H1 (cell line): ENCODE data around the gene OR51G2. TPM values are rescaled to one million over a fixed set of nuclear protein-coding genes. Genes with fewer than 3 reads are reported as not detected.

Source experiments
- CTCF ChIA-PET: fragments of 300-600 bp; sonication (Branson Sonifier 250); formaldehyde crosslinking; loops from one replicate; lab custom pipeline; 2021; ENCODE audit not compliant: partially characterized antibody; lab: Charles Lee
- POLR2A ChIA-PET: fragments of 300-600 bp; sonication (Branson Sonifier 250); formaldehyde crosslinking; loops from one replicate; lab custom pipeline; 2021; ENCODE audit warnings: inconsistent platforms; ENCODE audit not compliant: partially characterized antibody; lab: Charles Lee
- DNase-seq, 2 experiments: peaks; one replicate each; pipeline versions ENCODE4 v3.0.0 to v3.0.0-alpha.2; 2010 to 2022; ENCODE audit warnings: low spot score in 2 of 2, low read depth in 1 of 2, mixed read lengths in 1 of 2
- FAIRE-seq: peaks from 2 replicates; lab custom pipeline; 2011; peaks lifted over from hg19 to GRCh38; lab: Jason Lieb, UNC
- H2AFZ ChIP-seq: 2 replicates; pipeline ENCODE4 v1.8.1; 2012; ENCODE audit warnings: low read length, inconsistent platforms
- H2AK5ac ChIP-seq: 2 replicates; pipeline ENCODE4 v1.6.1; 2013; ENCODE audit warnings: low read depth, low read length
- H2BK120ac ChIP-seq: replicated peaks from 2 replicates; pipeline ENCODE3; 2013; ENCODE audit warnings: low read depth, low read length, inconsistent platforms
- H2BK12ac ChIP-seq: 2 replicates; pipeline ENCODE4 v1.6.1; 2013; ENCODE audit warnings: low read depth, low read length
- H2BK15ac ChIP-seq: 2 replicates; pipeline ENCODE4 v1.6.1; 2013; ENCODE audit warnings: low read length
- H2BK20ac ChIP-seq: 2 replicates; pipeline ENCODE4 v1.6.1; 2013; ENCODE audit warnings: low read length
- H2BK5ac ChIP-seq: 2 replicates; pipeline ENCODE4 v1.6.1; 2013; ENCODE audit warnings: low read depth, low read length
- H3K14ac ChIP-seq: 2 replicates; pipeline ENCODE4 v1.6.1; 2013; ENCODE audit warnings: inconsistent platforms; ENCODE audit not compliant: insufficient read length
- H3K18ac ChIP-seq: 2 replicates; pipeline ENCODE4 v1.6.1; 2013; ENCODE audit warnings: low read length; ENCODE audit errors: extremely low read depth
- H3K23ac ChIP-seq: 2 replicates; pipeline ENCODE4 v1.6.1; 2013; ENCODE audit warnings: inconsistent platforms; ENCODE audit not compliant: insufficient read length
- H3K23me2 ChIP-seq: 2 replicates; pipeline ENCODE4 v1.6.1; 2013; ENCODE audit warnings: low read depth, low read length
- H3K27ac ChIP-seq: 2 replicates; pipeline ENCODE4 v1.6.1; 2011; ENCODE audit warnings: low read depth, low read length, inconsistent platforms
- H3K27me3 ChIP-seq, 4 experiments: replicated peaks in 1 of 4; 1 replicate in 1 of 4; 2 replicates in 3 of 4; pipeline versions ENCODE4 v1.6.1 to v1.8.1; 2011 to 2013; ENCODE audit warnings: low read length in 3 of 4, mild to moderate bottlenecking in 3 of 4, inconsistent platforms in 2 of 4, mixed read lengths in 2 of 4, moderate library complexity in 1 of 4; ENCODE audit not compliant: control insufficient read depth in 3 of 4, insufficient read depth in 3 of 4; ENCODE audit errors: extremely low read depth in 1 of 4
- H3K36me3 ChIP-seq, 4 experiments: 2 replicates each; pipeline versions ENCODE4 v1.6.1 to v1.8.1; 2011 to 2013; ENCODE audit warnings: mild to moderate bottlenecking in 4 of 4, low read length in 3 of 4, moderate library complexity in 2 of 4, control low read depth in 1 of 4, inconsistent platforms in 1 of 4; ENCODE audit not compliant: insufficient read depth in 4 of 4, control insufficient read depth in 2 of 4
- H3K4ac ChIP-seq: replicated peaks from 2 replicates; pipeline ENCODE3; 2013; ENCODE audit warnings: low read length, low read depth, mixed read lengths, inconsistent platforms; ENCODE audit not compliant: insufficient read length
- H3K4me1 ChIP-seq, 4 experiments: replicated peaks in 1 of 4; 1 replicate in 1 of 4; 2 replicates in 3 of 4; pipeline versions ENCODE4 v1.6.1 to v1.8.1; 2011 to 2013; ENCODE audit warnings: low read length in 3 of 4, inconsistent platforms in 2 of 4, mixed read lengths in 1 of 4; ENCODE audit not compliant: insufficient read depth in 4 of 4, control insufficient read depth in 3 of 4
- H3K4me2 ChIP-seq, 2 experiments: 2 replicates each; pipeline versions ENCODE4 v1.6.1 to v1.8.1; 2011 to 2013; ENCODE audit warnings: low read depth in 2 of 2, low read length in 2 of 2, control low read depth in 1 of 2, inconsistent platforms in 1 of 2, mild to moderate bottlenecking in 1 of 2; ENCODE audit not compliant: insufficient read depth in 1 of 2
- H3K4me3 ChIP-seq, 4 experiments: fragments of 200-600, 300-600 bp in 1 of 4; sonication (generic), shearing (Covaris generic), sonication (Bioruptor Twin) in 1 of 4; 2 replicates each; pipeline versions ENCODE4 v1.5.1 to v1.8.1; 2011 to 2016; ENCODE audit warnings: low read length in 4 of 4, low read depth in 3 of 4, control low read depth in 2 of 4, inconsistent platforms in 2 of 4, mild to moderate bottlenecking in 2 of 4, mixed read lengths in 1 of 4, moderate library complexity in 1 of 4; ENCODE audit not compliant: insufficient read depth in 2 of 4; ENCODE audit errors: extremely low read depth in 1 of 4
- H3K56ac ChIP-seq: replicated peaks from 2 replicates; pipeline ENCODE3; 2013; ENCODE audit warnings: low read depth, mild to moderate bottlenecking, mixed read lengths, low read length, inconsistent platforms; ENCODE audit not compliant: insufficient read length
- H3K79me1 ChIP-seq: 2 replicates; pipeline ENCODE4 v1.6.1; 2013; ENCODE audit warnings: low read depth, low read length, control low read depth
- H3K79me2 ChIP-seq, 2 experiments: 2 replicates each; pipeline versions ENCODE4 v1.6.1 to v1.8.1; 2012 to 2013; ENCODE audit warnings: low read length in 2 of 2, mild to moderate bottlenecking in 2 of 2, inconsistent platforms in 1 of 2; ENCODE audit not compliant: insufficient read depth in 2 of 2, control insufficient read depth in 1 of 2
- H3K9ac ChIP-seq, 4 experiments: replicated peaks in 1 of 4; 1 replicate in 1 of 4; 2 replicates in 3 of 4; pipeline versions ENCODE4 v1.6.1 to v1.8.1; 2011 to 2013; ENCODE audit warnings: low read depth in 3 of 4, low read length in 3 of 4, control low read depth in 2 of 4, mild to moderate bottlenecking in 2 of 4, moderate library complexity in 2 of 4, inconsistent platforms in 1 of 4; ENCODE audit errors: extremely low read depth in 1 of 4
- H3K9me3 ChIP-seq, 2 experiments: 2 replicates each; pipeline versions ENCODE4 v1.6.1 to v1.8.1; 2012 to 2013; ENCODE audit warnings: mild to moderate bottlenecking in 2 of 2, moderate library complexity in 2 of 2, control low read depth in 1 of 2, inconsistent platforms in 1 of 2, low read depth in 1 of 2, low read length in 1 of 2, mixed read lengths in 1 of 2; ENCODE audit not compliant: insufficient read depth in 2 of 2
- H4K20me1 ChIP-seq, 2 experiments: replicated peaks in 1 of 2; 2 replicates each; pipeline versions ENCODE3 to v1.8.1; 2011 to 2013; ENCODE audit warnings: inconsistent platforms in 2 of 2, low read length in 2 of 2, mild to moderate bottlenecking in 1 of 2; ENCODE audit not compliant: insufficient read depth in 2 of 2, control insufficient read depth in 1 of 2
- H4K5ac ChIP-seq: 2 replicates; pipeline ENCODE4 v1.6.1; 2013; ENCODE audit warnings: low read length, low read depth, mixed read lengths, inconsistent platforms; ENCODE audit not compliant: insufficient read length
- H4K8ac ChIP-seq: 2 replicates; pipeline ENCODE4 v1.8.0; 2013; ENCODE audit warnings: mild to moderate bottlenecking, moderate library complexity, low read length, inconsistent platforms; ENCODE audit not compliant: insufficient read depth; ENCODE audit errors: extremely low read depth
- H4K91ac ChIP-seq: replicated peaks from 2 replicates; pipeline ENCODE3; 2013; ENCODE audit warnings: low read length, mixed read lengths, inconsistent platforms; ENCODE audit not compliant: insufficient read length
- CBX8 ChIP-seq: fragments of 300-800, 300-1000 bp; sonication (generic); IDR thresholded peaks from 2 replicates; pipeline ENCODE4 v1.7.1; 2016; ENCODE audit warnings: low read depth, low read length, borderline replicate concordance
- CEBPB ChIP-seq: IDR thresholded peaks from 2 replicates; pipeline ENCODE4 v1.6.1; 2012; ENCODE audit warnings: low read depth, low read length
- CTBP2 ChIP-seq: IDR thresholded peaks from 2 replicates; pipeline ENCODE4 v1.7.0; 2011; ENCODE audit warnings: borderline replicate concordance, mild to moderate bottlenecking, moderate library complexity, mixed read lengths, low read length; ENCODE audit not compliant: insufficient read depth, insufficient read length
- EGR1 ChIP-seq: IDR thresholded peaks from 2 replicates; pipeline ENCODE4 v1.6.1; 2011; ENCODE audit warnings: low read depth, low read length, borderline replicate concordance
- GABPA ChIP-seq: IDR thresholded peaks from 2 replicates; pipeline ENCODE4 v1.6.1; 2011; ENCODE audit warnings: mild to moderate bottlenecking, low read length, moderate library complexity, borderline replicate concordance; ENCODE audit not compliant: insufficient read depth
- HDAC2 ChIP-seq, 2 experiments: fragments of 300-600 bp in 1 of 2; sonication (generic) in 1 of 2; IDR thresholded peaks; 2 replicates each; pipeline ENCODE4 v1.6.1; 2011 to 2012; ENCODE audit warnings: low read depth in 2 of 2, low read length in 2 of 2, mild to moderate bottlenecking in 2 of 2, moderate library complexity in 2 of 2, borderline replicate concordance in 1 of 2, inconsistent platforms in 1 of 2
- MAFK ChIP-seq: IDR thresholded peaks from 2 replicates; pipeline ENCODE4 v1.6.1; 2012; ENCODE audit warnings: low read depth, mild to moderate bottlenecking, improper control_type of control experiment, low read length
- PHF8 ChIP-seq: fragments of 200-600 bp; sonication (generic); conservative IDR thresholded peaks from 2 replicates; pipeline ENCODE4 v1.7.1; 2012; ENCODE audit warnings: low read depth, mild to moderate bottlenecking, inconsistent platforms, low read length, moderate library complexity
- POLR2AphosphoS5 ChIP-seq: IDR thresholded peaks from 2 replicates; pipeline ENCODE4 v1.6.1; 2011; ENCODE audit warnings: low read depth, low read length
- RNF2 ChIP-seq: fragments of 200-900, 300-1000 bp; sonication (generic); IDR thresholded peaks from 2 replicates; pipeline ENCODE4 v1.7.1; 2016; ENCODE audit warnings: borderline replicate concordance, low read depth, mild to moderate bottlenecking, antibody characterized with exemption, low read length; ENCODE audit not compliant: poor library complexity, severe bottlenecking; ENCODE audit errors: missing control alignments
- SAP30 ChIP-seq: fragments of 300-600 bp; sonication (generic); IDR thresholded peaks from 2 replicates; pipeline ENCODE4 v1.7.1; 2012; ENCODE audit warnings: low read length, moderate library complexity, mild to moderate bottlenecking, inconsistent platforms; ENCODE audit not compliant: insufficient read depth, insufficient replicate concordance
- SIX5 ChIP-seq: IDR thresholded peaks from 2 replicates; pipeline ENCODE4 v1.6.1; 2011; ENCODE audit warnings: mild to moderate bottlenecking, low read depth, low read length
- SUZ12 ChIP-seq: fragments of 200-600 bp; sonication (generic); IDR thresholded peaks from 2 replicates; pipeline ENCODE4 v1.6.1; 2012; ENCODE audit warnings: mild to moderate bottlenecking, inconsistent platforms, low read length, moderate library complexity, mixed read lengths
- TAF7 ChIP-seq: optimal IDR thresholded peaks from 2 replicates; pipeline ENCODE3; 2011; ENCODE audit warnings: low read depth, mild to moderate bottlenecking, inconsistent platforms, low read length, moderate library complexity, borderline replicate concordance
- WGBS, 2 experiments: shearing (Covaris generic) in 1 of 2; methylation state at CpG; one replicate each; pipeline versions ENCODE4 v1.1.6 to v1.1.7; 2013 to 2015; ENCODE audit warnings: low lambda C conversion rate in 2 of 2, mixed read lengths in 2 of 2, inconsistent platforms in 1 of 2, low coverage in 1 of 2, missing lambda C conversion rate in 1 of 2; ENCODE audit not compliant: insufficient replicate concordance in 2 of 2, insufficient coverage in 1 of 2, insufficient read length in 1 of 2; ENCODE audit errors: extremely low coverage in 1 of 2, missing lambda C conversion rate in 1 of 2; 5-methylcytosine and 5-hydroxymethylcytosine counted together
- polyA plus RNA-seq, 7 experiments: library from polyadenylated mRNA; depleted of rRNA in 3 of 7; stranded (reverse) in 5 of 7; unstranded in 2 of 7; fragments of >200 nt in 5 of 7; fragments of 200-250 nt in 2 of 7; gene quantifications; 1 replicate in 5 of 7; 2 replicates in 1 of 7; 4 replicates in 1 of 7; pipeline versions ENCODE4 v1.2.1 to v1.2.3, GENCODE V29; 2011 to 2013; ENCODE audit warnings: missing spikeins in 2 of 7, mixed read lengths in 2 of 7
- total RNA-seq: library from RNA; stranded (reverse); fragmentation: NEBNext Ultra II Directional; extraction: Animal tissue kit (Norgen Biotek cat#: 25700); gene quantifications from 2 replicates; pipeline ENCODE4 v1.2.1, GENCODE V29; 2021

The OR51G2 gene
- total and polyA plus RNA-seq, 2 of the 8 experiments (the other 6 are each of a cell fraction or from before 2014, with no cell fraction given) = not detected

DNA sequence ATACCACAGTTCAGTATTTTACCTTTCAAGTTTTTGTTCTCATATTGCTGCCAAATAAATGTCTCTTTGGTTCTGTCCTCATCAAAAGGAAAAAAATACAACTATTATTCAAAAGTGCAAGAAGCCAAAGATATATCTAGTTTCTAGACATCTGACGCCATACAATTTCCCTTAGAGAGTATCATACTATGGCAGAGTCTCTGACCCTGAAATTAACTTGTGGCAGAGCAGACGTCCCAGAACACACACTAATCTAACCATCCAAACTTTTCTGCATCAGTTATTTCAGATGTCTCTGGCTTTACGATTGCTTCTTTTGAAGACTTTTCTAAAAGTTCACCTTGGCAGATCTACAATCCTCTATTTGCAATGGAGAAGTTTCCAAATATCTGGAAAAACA is 34.8 kb downstream of the OR51G2 start:
- Histone ChIP-seq H3K79me2 (no peaks in the 10 kb centered on the region), H4K91ac (no peak overlapping the region), H3K23ac (no peak overlapping the region), H3K56ac (no peak overlapping the region), H2BK15ac (no peak overlapping the region), H3K4me2 (no peak overlapping the region), H2BK5ac (no peak overlapping the region), H4K8ac (no peak overlapping the region), H2AFZ (no peak overlapping the region), H3K18ac (no peak overlapping the region), H3K27ac (no peak overlapping the region), H3K23me2 (no peaks in the 10 kb centered on the region), H3K79me1 (no peaks in the 10 kb centered on the region), H3K4me3 (no peak overlapping the region), H2BK120ac (no peak overlapping the region), H2BK20ac (no peak overlapping the region), H4K20me1 (no peaks in the 10 kb centered on the region), H4K5ac (no peak overlapping the region), H3K27me3 (no peaks in the 10 kb centered on the region), H3K36me3 (no peaks in the 10 kb centered on the region), H2BK12ac (no peak overlapping the region), H3K4ac (no peak overlapping the region), H3K9me3 (no peaks in the 10 kb centered on the region), H3K14ac (no peak overlapping the region), H3K9ac (no peak overlapping the region), H2AK5ac (no peak overlapping the region), H3K4me1 (no peaks in the 10 kb centered on the region)
- WGBS, 2 experiments = 91% methylated on average over 3 of the region's 3 CpGs; no CpG with 5 or more reads in 1 of the 2 experiments
- FAIRE-seq = no peak
- no peak for TF ChIP-seq POLR2AphosphoS5
- TF ChIP-seq GABPA = no peak
- no peak for TF ChIP-seq PHF8
- no peak for TF ChIP-seq SUZ12
- TF ChIP-seq TAF7 = no peak
- no peak for TF ChIP-seq MAFK
- TF ChIP-seq CBX8 = no peak
- TF ChIP-seq HDAC2 (IDR thresholded peaks at IDR 0.05; ENCODE audit: borderline replicate concordance in 1 of 2, low read depth in 2 of 2, low read length in 2 of 2) = no peak
- TF ChIP-seq EGR1 = no peak
- TF ChIP-seq CTBP2 = no peak
- TF ChIP-seq RNF2 = no peak
- no peak for TF ChIP-seq CEBPB
- TF ChIP-seq SAP30 = no peak
- no peak for TF ChIP-seq SIX5
- ChIA-PET POLR2A (no interaction called here), CTCF (no interaction called here)
- DNase-seq = no peak
